Mesenchymal stem cell (in vitro differentiated cells and primary cell): ENCODE data around the gene CBX2.

Experiments used
- DNase-seq: peaks from one replicate; pipeline ENCODE4 v3.0.0-alpha.2; 2013
- H2AFZ ChIP-seq: one replicate; pipeline ENCODE4 v1.6.1; 2013; ENCODE audit warnings: low read depth, mild to moderate bottlenecking, control low read depth, inconsistent platforms, low read length, moderate library complexity
- H2AK5ac ChIP-seq: 2 replicates; pipeline ENCODE4 v1.6.1; 2013; ENCODE audit warnings: low read length, moderate library complexity, mild to moderate bottlenecking, inconsistent platforms; ENCODE audit not compliant: severe bottlenecking
- H2BK120ac ChIP-seq: one replicate; pipeline ENCODE4 v1.6.1; 2013; ENCODE audit warnings: low read depth, mild to moderate bottlenecking, inconsistent platforms, low read length, moderate library complexity
- H2BK12ac ChIP-seq, 2 experiments: one replicate each; pipeline ENCODE4 v1.6.1; 2013; ENCODE audit warnings: inconsistent platforms in 2 of 2, low read length in 2 of 2, mild to moderate bottlenecking in 2 of 2, moderate library complexity in 2 of 2, control low read depth in 1 of 2
- H2BK15ac ChIP-seq: one replicate; pipeline ENCODE4 v1.6.1; 2013; ENCODE audit warnings: mild to moderate bottlenecking, low read depth, inconsistent platforms; ENCODE audit not compliant: poor library complexity, severe bottlenecking
- H2BK5ac ChIP-seq: 2 replicates; pipeline ENCODE4 v1.6.1; 2013; ENCODE audit warnings: low read depth, mild to moderate bottlenecking, low read length, control low read depth, inconsistent platforms; ENCODE audit not compliant: poor library complexity, severe bottlenecking
- H3K14ac ChIP-seq, 2 experiments: one replicate each; pipeline ENCODE4 v1.6.1; 2013; ENCODE audit warnings: inconsistent platforms in 2 of 2, low read length in 2 of 2, control low read depth in 1 of 2, mild to moderate bottlenecking in 1 of 2, moderate library complexity in 1 of 2
- H3K18ac ChIP-seq, 2 experiments: one replicate each; pipeline ENCODE4 v1.6.1; 2013; ENCODE audit warnings: inconsistent platforms in 2 of 2, low read length in 2 of 2, control low read depth in 1 of 2, low read depth in 1 of 2, mild to moderate bottlenecking in 1 of 2
- H3K23ac ChIP-seq, 2 experiments: one replicate each; pipeline ENCODE4 v1.6.1; 2013; ENCODE audit warnings: inconsistent platforms in 2 of 2, low read length in 2 of 2, mild to moderate bottlenecking in 2 of 2, moderate library complexity in 2 of 2, control low read depth in 1 of 2
- H3K27ac ChIP-seq: 2 replicates; pipeline ENCODE4 v1.5.1; 2013; ENCODE audit warnings: mild to moderate bottlenecking, moderate library complexity, low read length, control low read depth, inconsistent platforms; ENCODE audit not compliant: poor library complexity, severe bottlenecking
- H3K27me3 ChIP-seq, 2 experiments: 2 replicates each; pipeline versions ENCODE4 v1.6.1 to v1.7.0; 2013; ENCODE audit warnings: low read length in 2 of 2, mild to moderate bottlenecking in 2 of 2, moderate library complexity in 2 of 2, control low read depth in 1 of 2, inconsistent platforms in 1 of 2; ENCODE audit not compliant: control insufficient read depth in 1 of 2, insufficient read depth in 1 of 2
- H3K36me3 ChIP-seq, 2 experiments: 2 replicates each; pipeline versions ENCODE4 v1.6.1 to v1.7.0; 2013; ENCODE audit warnings: low read length in 2 of 2, control low read depth in 1 of 2, inconsistent platforms in 1 of 2, low read depth in 1 of 2, mild to moderate bottlenecking in 1 of 2; ENCODE audit not compliant: insufficient read depth in 2 of 2, control insufficient read depth in 1 of 2
- H3K4ac ChIP-seq, 2 experiments: one replicate each; pipeline ENCODE4 v1.6.1; 2013; ENCODE audit warnings: inconsistent platforms in 2 of 2, low read length in 2 of 2, mild to moderate bottlenecking in 2 of 2, moderate library complexity in 2 of 2, control low read depth in 1 of 2, low read depth in 1 of 2
- H3K4me1 ChIP-seq: 2 replicates; pipeline ENCODE4 v1.6.1; 2013; ENCODE audit warnings: low read depth, low read length, control low read depth; ENCODE audit not compliant: control insufficient read depth, insufficient read depth
- H3K4me2 ChIP-seq: 2 replicates; pipeline ENCODE4 v1.6.1; 2013; ENCODE audit warnings: low read length, mild to moderate bottlenecking, inconsistent platforms; ENCODE audit not compliant: poor library complexity, severe bottlenecking
- H3K4me3 ChIP-seq, 2 experiments: 2 replicates each; pipeline versions ENCODE4 v1.5.1 to v1.7.0; 2013; ENCODE audit warnings: low read length in 2 of 2, mild to moderate bottlenecking in 2 of 2, control low read depth in 1 of 2, low read depth in 1 of 2; ENCODE audit not compliant: insufficient read depth in 1 of 2
- H3K79me1 ChIP-seq: replicated peaks from 2 replicates; pipeline ENCODE4 v1.6.1; 2013; ENCODE audit warnings: mild to moderate bottlenecking, control low read depth, low read length, inconsistent platforms; ENCODE audit not compliant: poor library complexity, severe bottlenecking
- H3K9ac ChIP-seq: 2 replicates; pipeline ENCODE4 v1.7.0; 2013; ENCODE audit warnings: mild to moderate bottlenecking, low read length, moderate library complexity
- H3K9me3 ChIP-seq: 2 replicates; pipeline ENCODE4 v1.7.0; 2013; ENCODE audit warnings: mild to moderate bottlenecking, low read length; ENCODE audit not compliant: control insufficient read depth
- H4K8ac ChIP-seq: one replicate; pipeline ENCODE4 v1.6.1; 2013; ENCODE audit warnings: inconsistent platforms, mild to moderate bottlenecking, low read length, moderate library complexity
- H4K91ac ChIP-seq: one replicate; pipeline ENCODE4 v1.6.1; 2013; ENCODE audit warnings: mild to moderate bottlenecking, low read length, inconsistent platforms
- WGBS: methylation state at CpG from one replicate; pipeline ENCODE4 v1.1.7; 2013; ENCODE audit warnings: mixed read lengths; 5-methylcytosine and 5-hydroxymethylcytosine counted together

CBX2 gene

GRCh38 chr17:79810130-79811010 is 32.4 kb downstream of the CBX2 start:
- Histone ChIP-seq H2BK5ac (no peak overlapping the region), H3K18ac (no peak overlapping the region), H3K23ac (peak overlapping the region in 1 of 2 experiments; percentile 49), H3K14ac (no peak overlapping the region), H3K27me3 (peaks cover 84 to 85% of the 10 kb centered on the region in 2 experiments), H3K27ac (no peak overlapping the region), H2BK15ac (peak overlapping the region; percentile 40), H2BK120ac (no peak overlapping the region), H2AFZ (no peak overlapping the region), H4K91ac (no peak overlapping the region), H3K79me1 (no peaks in the 10 kb centered on the region), H3K4me1 (peaks cover 40% of the 10 kb centered on the region), H3K4me3 (peak overlapping the region in 1 of 2 experiments; percentile 29), H4K8ac (no peak overlapping the region), H3K4me2 (peak overlapping the region; percentile 32), H3K9ac (no peak overlapping the region), H2BK12ac (no peak overlapping the region), H3K9me3 (no peaks in the 10 kb centered on the region), H3K36me3 (no peaks in the 10 kb centered on the region), H2AK5ac (no peak overlapping the region), H3K4ac (no peak overlapping the region)
- 1% methylated on average over 49 of the region's 79 CpGs for whole genome bisulfite sequencing
- peak; percentile 77 for DNase-seq

GRCh38 chr17:79811011-79811867 is 33.3 kb downstream of the CBX2 start:
- Histone ChIP-seq H3K4me2 (peak overlapping the region; percentile 17), H4K8ac (no peak overlapping the region), H2BK120ac (no peak overlapping the region), H3K4me3 (no peak overlapping the region), H2BK5ac (no peak overlapping the region), H2BK15ac (no peak overlapping the region), H3K27ac (no peak overlapping the region), H3K4ac (no peak overlapping the region), H2BK12ac (no peak overlapping the region), H2AFZ (no peak overlapping the region), H2AK5ac (no peak overlapping the region), H3K79me1 (no peaks in the 10 kb centered on the region), H3K14ac (no peak overlapping the region), H3K27me3 (peaks cover 82 to 84% of the 10 kb centered on the region in 2 experiments), H3K18ac (no peak overlapping the region), H3K9ac (no peak overlapping the region), H3K36me3 (no peaks in the 10 kb centered on the region), H4K91ac (no peak overlapping the region), H3K9me3 (no peaks in the 10 kb centered on the region), H3K4me1 (peaks cover 43% of the 10 kb centered on the region), H3K23ac (peak overlapping the region; percentile 69 to 94)
- WGBS = 5% methylated on average over 49 of the region's 66 CpGs
- DNase-seq = no peak

GRCh38 chr17:79811868-79812352 is 34.0 kb downstream of the CBX2 start:
- Histone ChIP-seq H3K23ac (peak overlapping the region in 1 of 2 experiments; percentile 6), H3K9me3 (no peaks in the 10 kb centered on the region), H3K18ac (no peak overlapping the region), H3K9ac (no peak overlapping the region), H3K27ac (no peak overlapping the region), H2BK15ac (no peak overlapping the region), H2BK12ac (no peak overlapping the region), H2BK5ac (no peak overlapping the region), H3K36me3 (no peaks in the 10 kb centered on the region), H3K4me2 (no peak overlapping the region), H3K4me1 (peaks cover 43% of the 10 kb centered on the region), H4K91ac (no peak overlapping the region), H4K8ac (no peak overlapping the region), H3K4me3 (no peak overlapping the region), H2AK5ac (no peak overlapping the region), H2AFZ (no peak overlapping the region), H3K79me1 (no peaks in the 10 kb centered on the region), H2BK120ac (no peak overlapping the region), H3K27me3 (peaks cover 82 to 84% of the 10 kb centered on the region in 2 experiments), H3K4ac (no peak overlapping the region), H3K14ac (no peak overlapping the region)
- 7% methylated on average over 18 of the region's 20 CpGs for WGBS
- no peak for DNase-seq
